HepG2 (cell line): ENCODE measurements around the gene DPP7. TPM values are rescaled to one million over a fixed set of nuclear protein-coding genes. Genes with fewer than 3 reads are reported as not detected.

Experiments used
- ATAC-seq: fragments of 200-7000 bp; cut with Tn5 transposase; 3 replicates; pipeline ENCODE4 v1.9.1; 2020; ENCODE audit warnings: mild to moderate bottlenecking, moderate library complexity
- BruUV-seq: library from RNA; stranded (reverse); fragments of 400-500 nt; replicated peaks from 2 replicates; lab custom pipeline; 2021; lab: Mats Ljungman, UMichigan
- CTCF ChIA-PET: fragments of 300-600 bp; formaldehyde crosslinking; extraction: SDS; loops from one replicate; lab custom pipeline; 2021; ENCODE audit warnings: low total read pairs, inconsistent platforms, low intra/inter-chr PET ratio; lab: Yijun Ruan, JAX
- POLR2A ChIA-PET: fragments of 350-600 bp; sonication (Branson Sonifier 250); formaldehyde crosslinking; loops from one replicate; lab custom pipeline; 2020; ENCODE audit warnings: antibody characterized with exemption, inconsistent platforms; lab: Yijun Ruan, JAX
- DNase-seq: peaks from one replicate; pipeline ENCODE4 v3.0.0-alpha.2; 2015; ENCODE audit warnings: low spot score
- FAIRE-seq: peaks from 3 replicates; lab custom pipeline; 2011; peaks lifted over from hg19 to GRCh38; lab: Jason Lieb, UNC
- H2AFZ ChIP-seq: one replicate; pipeline ENCODE4 v1.6.1; 2011; ENCODE audit warnings: low read length, inconsistent platforms
- H3K27ac ChIP-seq: fragments of 300-600 bp; 3 replicates; pipeline ENCODE4 v1.8.0; 2011; ENCODE audit warnings: mixed run types, mild to moderate bottlenecking, mixed read lengths, low read length, inconsistent platforms; ENCODE audit not compliant: insufficient read depth; ENCODE audit errors: extremely low read length
- H3K27me3 ChIP-seq, 2 experiments: fragments of 200-600 bp in 1 of 2; 2 replicates in 1 of 2; 3 replicates in 1 of 2; pipeline versions ENCODE4 v1.6.0 to v1.8.0; 2011; ENCODE audit warnings: low read length in 2 of 2, mild to moderate bottlenecking in 2 of 2, moderate library complexity in 2 of 2, inconsistent platforms in 1 of 2; ENCODE audit not compliant: insufficient read depth in 2 of 2, control insufficient read depth in 1 of 2
- H3K36me3 ChIP-seq, 2 experiments: fragments of 200-600 bp in 1 of 2; replicated peaks in 1 of 2; 2 replicates in 1 of 2; 3 replicates in 1 of 2; pipeline versions ENCODE4 v1.5.1 to v1.8.0; 2011; ENCODE audit warnings: low read length in 2 of 2, inconsistent platforms in 1 of 2; ENCODE audit not compliant: insufficient read depth in 2 of 2, control insufficient read depth in 1 of 2
- H3K4me1 ChIP-seq: 2 replicates; pipeline ENCODE4 v1.5.1; 2012; ENCODE audit warnings: low read length, inconsistent platforms; ENCODE audit not compliant: insufficient read depth
- H3K4me2 ChIP-seq: 2 replicates; pipeline ENCODE4 v1.6.0; 2011; ENCODE audit warnings: low read depth, low read length, inconsistent platforms
- H3K4me3 ChIP-seq, 3 experiments: fragments of 200-600 bp in 1 of 3; sonication (generic), shearing (Covaris generic) in 1 of 3; replicated peaks in 1 of 3; 2 replicates each; pipeline ENCODE4 v1.5.1; 2011 to 2016; ENCODE audit warnings: low read length in 3 of 3, inconsistent platforms in 2 of 3, low read depth in 2 of 3, mild to moderate bottlenecking in 2 of 3, control low read depth in 1 of 3, mixed read lengths in 1 of 3; ENCODE audit not compliant: insufficient read depth in 1 of 3
- H3K79me2 ChIP-seq: one replicate; pipeline ENCODE4 v1.6.1; 2011; ENCODE audit warnings: low read length, inconsistent platforms; ENCODE audit not compliant: insufficient read depth
- H3K9ac ChIP-seq: 2 replicates; pipeline ENCODE4 v1.6.0; 2011; ENCODE audit warnings: mild to moderate bottlenecking, low read depth, low read length, inconsistent platforms; ENCODE audit not compliant: insufficient read depth
- H3K9me3 ChIP-seq: 2 replicates; pipeline ENCODE4 v1.5.1; 2012; ENCODE audit warnings: mild to moderate bottlenecking, low read length
- H4K20me1 ChIP-seq: 2 replicates; pipeline ENCODE4 v1.6.0; 2011; ENCODE audit warnings: inconsistent platforms, mild to moderate bottlenecking, low read length, moderate library complexity; ENCODE audit not compliant: insufficient read depth
- FOXC1 ChIP-seq: sonication (generic); formaldehyde crosslinking; IDR thresholded peaks from 2 replicates; pipeline ENCODE4 v1.8.0; 2022; ENCODE audit warnings: mild to moderate bottlenecking, missing genetic modification reagents, borderline replicate concordance
- HOXA7 ChIP-seq: sonication (generic); formaldehyde crosslinking; IDR thresholded peaks from 2 replicates; pipeline ENCODE4 v1.8.1; 2022; ENCODE audit warnings: mild to moderate bottlenecking, missing genetic modification reagents, moderate library complexity
- MED13 ChIP-seq: sonication (generic); formaldehyde crosslinking; IDR thresholded peaks from 2 replicates; pipeline ENCODE4 v1.5.0; 2020; ENCODE audit warnings: missing genetic modification reagents
- MEF2D ChIP-seq: sonication (generic); formaldehyde crosslinking; IDR thresholded peaks from 2 replicates; pipeline ENCODE4 v1.5.1; 2020; ENCODE audit warnings: mild to moderate bottlenecking, missing genetic modification reagents
- PHF5A ChIP-seq: IDR thresholded peaks from one replicate; pipeline ENCODE4 v1.6.1; 2018; ENCODE audit warnings: low read depth, missing genetic modification reagents; ENCODE audit not compliant: unreplicated experiment
- POLR2AphosphoS2 ChIP-seq: IDR thresholded peaks from 2 replicates; pipeline ENCODE4 v1.6.1; 2011; ENCODE audit warnings: low read depth, low read length, improper control_type of control experiment
- ZNF629 ChIP-seq: sonication (generic); formaldehyde crosslinking; conservative IDR thresholded peaks from 2 replicates; pipeline ENCODE4 v1.5.0; 2020; ENCODE audit warnings: missing genetic modification reagents
- WGBS: methylation state at CpG from one replicate; pipeline ENCODE4 v1.1.6; 2017; ENCODE audit warnings: low lambda C conversion rate; 5-methylcytosine and 5-hydroxymethylcytosine counted together
- in situ Hi-C: cut with HindIII; loops from 2 replicates; pipeline ENCODE4 v1.10.0; 2017; ENCODE audit warnings: low pct_unique_long_range_greater_than_20kb; ENCODE audit not compliant: extremely low pct_ligation_motif_present
- intact Hi-C: fragments of 100-400 bp; cut with micrococcal nuclease; formaldehyde crosslinking; loops from one replicate; pipeline ENCODE4 v1.10.0; 2022; ENCODE audit not compliant: unreplicated experiment
- polyA plus RNA-seq, 8 experiments: library from polyadenylated mRNA; depleted of rRNA in 3 of 8; stranded (reverse) in 7 of 8; unstranded in 1 of 8; fragments of >200 nt; fragmentation: Illumina TruSeq in 4 of 8; extraction: Trizol in 4 of 8; gene quantifications; 2 replicates each; pipeline versions ENCODE4 v1.2.1 to v1.2.3, GENCODE V29; 2011 to 2016; ENCODE audit warnings: low read depth in 4 of 8, missing spikeins in 1 of 8, mixed read lengths in 1 of 8; ENCODE audit not compliant: insufficient read depth in 1 of 8
- total RNA-seq, 5 experiments: library from RNA; depleted of rRNA; stranded (reverse); fragments of >200 nt; fragmentation: Illumina TruSeq; extraction: Trizol; gene quantifications; 2 replicates each; pipeline ENCODE4 v1.2.3, GENCODE V29; 2016; ENCODE audit warnings: low read depth in 1 of 5
- TF ChIP-seq, protein P1 (sequence below): sonication (generic); formaldehyde crosslinking; conservative IDR thresholded peaks from 2 replicates; pipeline ENCODE4 v1.8.0; 2022; ENCODE audit warnings: low read depth, missing genetic modification reagents
- TF ChIP-seq, protein P2 (sequence below): sonication (generic); formaldehyde crosslinking; IDR thresholded peaks from 2 replicates; pipeline ENCODE4 v1.5.0; 2020; ENCODE audit warnings: missing genetic modification reagents, mild to moderate bottlenecking, borderline replicate concordance
- TF ChIP-seq, protein P3 (sequence below): sonication (generic); formaldehyde crosslinking; IDR thresholded peaks from 2 replicates; pipeline ENCODE4 v1.4.0; 2020; ENCODE audit warnings: mild to moderate bottlenecking, missing genetic modification reagents
- TF ChIP-seq, protein P4 (sequence below): IDR thresholded peaks from 2 replicates; pipeline ENCODE4 v1.4.0; 2020; ENCODE audit warnings: mild to moderate bottlenecking, missing genetic modification reagents
- TF ChIP-seq, protein P5 (sequence below): IDR thresholded peaks from 2 replicates; pipeline ENCODE4 v1.6.1; 2012; ENCODE audit warnings: inconsistent platforms
- TF ChIP-seq, protein P6 (sequence below): sonication (generic); formaldehyde crosslinking; IDR thresholded peaks from 2 replicates; pipeline ENCODE4 v1.4.0; 2020; ENCODE audit warnings: missing genetic modification reagents
- TF ChIP-seq, protein P7 (sequence below): sonication (generic); formaldehyde crosslinking; IDR thresholded peaks from 2 replicates; pipeline ENCODE4 v1.4.0; 2020; ENCODE audit warnings: mild to moderate bottlenecking, missing genetic modification reagents

Gene DPP7
- total and polyA plus RNA-seq, 2 of the 13 experiments (the other 11 are each of a cell fraction or from before 2014, with no cell fraction given): 1.2 to 4.5 TPM

DNA sequence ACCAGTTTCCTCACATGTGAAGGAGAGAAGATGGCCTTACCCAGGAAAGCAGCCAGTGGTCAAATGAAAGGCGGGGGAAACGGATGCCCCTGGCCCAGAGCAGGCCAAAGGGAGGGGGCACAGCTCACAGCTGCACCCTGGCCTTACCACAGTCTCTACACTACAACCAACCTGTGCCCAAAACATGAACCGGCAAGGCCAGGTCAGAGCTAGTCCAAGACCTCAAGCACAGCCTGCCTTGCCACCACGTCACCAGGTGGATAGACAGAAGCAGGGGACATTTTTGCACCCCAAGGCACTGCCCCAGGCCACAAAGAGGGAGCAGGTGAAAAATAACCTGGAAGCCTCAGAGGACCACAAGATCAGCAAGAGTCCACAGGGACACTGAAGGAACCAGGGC, 28.9 kb upstream of the DPP7 start:
- H3K4me2 ChIP-seq: no peak overlapping the region
- BruUV-seq: no TSS peak
- no peaks in the 10 kb centered on the region for H4K20me1 ChIP-seq
- no peaks in the 10 kb centered on the region for H3K79me2 ChIP-seq
- CTCF ChIA-PET: no interaction called here
- no peaks in the 10 kb centered on the region for H3K4me1 ChIP-seq
- H3K9me3 ChIP-seq: no peaks in the 10 kb centered on the region
- in situ Hi-C loops: no loop called here
- DNase-seq (no peak), ATAC-seq (no peak), FAIRE-seq (no peak)
- POLR2A ChIA-PET: no interaction called here
- no peak overlapping the region for H2AFZ ChIP-seq
- no peak overlapping the region for H3K9ac ChIP-seq
- H3K36me3 ChIP-seq: no peaks in the 10 kb centered on the region
- 0% methylated on average over 4 of the region's 4 CpGs for WGBS
- no peak overlapping the region for H3K4me3 ChIP-seq
- no peak overlapping the region for H3K27ac ChIP-seq
- intact Hi-C loops: no loop called here
- H3K27me3 ChIP-seq: peaks cover 26 to 79% of the 10 kb centered on the region in 2 experiments
- TF ChIP-seq, protein P1, sequence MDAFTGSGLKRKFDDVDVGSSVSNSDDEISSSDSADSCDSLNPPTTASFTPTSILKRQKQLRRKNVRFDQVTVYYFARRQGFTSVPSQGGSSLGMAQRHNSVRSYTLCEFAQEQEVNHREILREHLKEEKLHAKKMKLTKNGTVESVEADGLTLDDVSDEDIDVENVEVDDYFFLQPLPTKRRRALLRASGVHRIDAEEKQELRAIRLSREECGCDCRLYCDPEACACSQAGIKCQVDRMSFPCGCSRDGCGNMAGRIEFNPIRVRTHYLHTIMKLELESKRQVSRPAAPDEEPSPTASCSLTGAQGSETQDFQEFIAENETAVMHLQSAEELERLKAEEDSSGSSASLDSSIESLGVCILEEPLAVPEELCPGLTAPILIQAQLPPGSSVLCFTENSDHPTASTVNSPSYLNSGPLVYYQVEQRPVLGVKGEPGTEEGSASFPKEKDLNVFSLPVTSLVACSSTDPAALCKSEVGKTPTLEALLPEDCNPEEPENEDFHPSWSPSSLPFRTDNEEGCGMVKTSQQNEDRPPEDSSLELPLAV (CRISPR knock-in tag): no peak
- TF ChIP-seq, protein P2, sequence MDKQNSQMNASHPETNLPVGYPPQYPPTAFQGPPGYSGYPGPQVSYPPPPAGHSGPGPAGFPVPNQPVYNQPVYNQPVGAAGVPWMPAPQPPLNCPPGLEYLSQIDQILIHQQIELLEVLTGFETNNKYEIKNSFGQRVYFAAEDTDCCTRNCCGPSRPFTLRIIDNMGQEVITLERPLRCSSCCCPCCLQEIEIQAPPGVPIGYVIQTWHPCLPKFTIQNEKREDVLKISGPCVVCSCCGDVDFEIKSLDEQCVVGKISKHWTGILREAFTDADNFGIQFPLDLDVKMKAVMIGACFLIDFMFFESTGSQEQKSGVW (CRISPR knock-in tag): no peak
- TF ChIP-seq, protein P3, sequence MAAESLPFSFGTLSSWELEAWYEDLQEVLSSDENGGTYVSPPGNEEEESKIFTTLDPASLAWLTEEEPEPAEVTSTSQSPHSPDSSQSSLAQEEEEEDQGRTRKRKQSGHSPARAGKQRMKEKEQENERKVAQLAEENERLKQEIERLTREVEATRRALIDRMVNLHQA (CRISPR knock-in tag): no peak
- TF ChIP-seq MEF2D (CRISPR knock-in tag) (no peak), ZNF629 (CRISPR knock-in tag) (no peak), HOXA7 (CRISPR knock-in tag) (no peak), POLR2AphosphoS2 (no peak), PHF5A (CRISPR knock-in tag) (no peak), MED13 (no peak), FOXC1 (CRISPR knock-in tag) (no peak)
- TF ChIP-seq, protein P4, sequence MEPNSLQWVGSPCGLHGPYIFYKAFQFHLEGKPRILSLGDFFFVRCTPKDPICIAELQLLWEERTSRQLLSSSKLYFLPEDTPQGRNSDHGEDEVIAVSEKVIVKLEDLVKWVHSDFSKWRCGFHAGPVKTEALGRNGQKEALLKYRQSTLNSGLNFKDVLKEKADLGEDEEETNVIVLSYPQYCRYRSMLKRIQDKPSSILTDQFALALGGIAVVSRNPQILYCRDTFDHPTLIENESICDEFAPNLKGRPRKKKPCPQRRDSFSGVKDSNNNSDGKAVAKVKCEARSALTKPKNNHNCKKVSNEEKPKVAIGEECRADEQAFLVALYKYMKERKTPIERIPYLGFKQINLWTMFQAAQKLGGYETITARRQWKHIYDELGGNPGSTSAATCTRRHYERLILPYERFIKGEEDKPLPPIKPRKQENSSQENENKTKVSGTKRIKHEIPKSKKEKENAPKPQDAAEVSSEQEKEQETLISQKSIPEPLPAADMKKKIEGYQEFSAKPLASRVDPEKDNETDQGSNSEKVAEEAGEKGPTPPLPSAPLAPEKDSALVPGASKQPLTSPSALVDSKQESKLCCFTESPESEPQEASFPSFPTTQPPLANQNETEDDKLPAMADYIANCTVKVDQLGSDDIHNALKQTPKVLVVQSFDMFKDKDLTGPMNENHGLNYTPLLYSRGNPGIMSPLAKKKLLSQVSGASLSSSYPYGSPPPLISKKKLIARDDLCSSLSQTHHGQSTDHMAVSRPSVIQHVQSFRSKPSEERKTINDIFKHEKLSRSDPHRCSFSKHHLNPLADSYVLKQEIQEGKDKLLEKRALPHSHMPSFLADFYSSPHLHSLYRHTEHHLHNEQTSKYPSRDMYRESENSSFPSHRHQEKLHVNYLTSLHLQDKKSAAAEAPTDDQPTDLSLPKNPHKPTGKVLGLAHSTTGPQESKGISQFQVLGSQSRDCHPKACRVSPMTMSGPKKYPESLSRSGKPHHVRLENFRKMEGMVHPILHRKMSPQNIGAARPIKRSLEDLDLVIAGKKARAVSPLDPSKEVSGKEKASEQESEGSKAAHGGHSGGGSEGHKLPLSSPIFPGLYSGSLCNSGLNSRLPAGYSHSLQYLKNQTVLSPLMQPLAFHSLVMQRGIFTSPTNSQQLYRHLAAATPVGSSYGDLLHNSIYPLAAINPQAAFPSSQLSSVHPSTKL (CRISPR knock-in tag): no peak
- TF ChIP-seq, protein P5, sequence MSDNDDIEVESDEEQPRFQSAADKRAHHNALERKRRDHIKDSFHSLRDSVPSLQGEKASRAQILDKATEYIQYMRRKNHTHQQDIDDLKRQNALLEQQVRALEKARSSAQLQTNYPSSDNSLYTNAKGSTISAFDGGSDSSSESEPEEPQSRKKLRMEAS: no peak
- TF ChIP-seq, protein P6, sequence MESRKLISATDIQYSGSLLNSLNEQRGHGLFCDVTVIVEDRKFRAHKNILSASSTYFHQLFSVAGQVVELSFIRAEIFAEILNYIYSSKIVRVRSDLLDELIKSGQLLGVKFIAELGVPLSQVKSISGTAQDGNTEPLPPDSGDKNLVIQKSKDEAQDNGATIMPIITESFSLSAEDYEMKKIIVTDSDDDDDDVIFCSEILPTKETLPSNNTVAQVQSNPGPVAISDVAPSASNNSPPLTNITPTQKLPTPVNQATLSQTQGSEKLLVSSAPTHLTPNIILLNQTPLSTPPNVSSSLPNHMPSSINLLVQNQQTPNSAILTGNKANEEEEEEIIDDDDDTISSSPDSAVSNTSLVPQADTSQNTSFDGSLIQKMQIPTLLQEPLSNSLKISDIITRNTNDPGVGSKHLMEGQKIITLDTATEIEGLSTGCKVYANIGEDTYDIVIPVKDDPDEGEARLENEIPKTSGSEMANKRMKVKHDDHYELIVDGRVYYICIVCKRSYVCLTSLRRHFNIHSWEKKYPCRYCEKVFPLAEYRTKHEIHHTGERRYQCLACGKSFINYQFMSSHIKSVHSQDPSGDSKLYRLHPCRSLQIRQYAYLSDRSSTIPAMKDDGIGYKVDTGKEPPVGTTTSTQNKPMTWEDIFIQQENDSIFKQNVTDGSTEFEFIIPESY (CRISPR knock-in tag): no peak
- TF ChIP-seq, protein P7, sequence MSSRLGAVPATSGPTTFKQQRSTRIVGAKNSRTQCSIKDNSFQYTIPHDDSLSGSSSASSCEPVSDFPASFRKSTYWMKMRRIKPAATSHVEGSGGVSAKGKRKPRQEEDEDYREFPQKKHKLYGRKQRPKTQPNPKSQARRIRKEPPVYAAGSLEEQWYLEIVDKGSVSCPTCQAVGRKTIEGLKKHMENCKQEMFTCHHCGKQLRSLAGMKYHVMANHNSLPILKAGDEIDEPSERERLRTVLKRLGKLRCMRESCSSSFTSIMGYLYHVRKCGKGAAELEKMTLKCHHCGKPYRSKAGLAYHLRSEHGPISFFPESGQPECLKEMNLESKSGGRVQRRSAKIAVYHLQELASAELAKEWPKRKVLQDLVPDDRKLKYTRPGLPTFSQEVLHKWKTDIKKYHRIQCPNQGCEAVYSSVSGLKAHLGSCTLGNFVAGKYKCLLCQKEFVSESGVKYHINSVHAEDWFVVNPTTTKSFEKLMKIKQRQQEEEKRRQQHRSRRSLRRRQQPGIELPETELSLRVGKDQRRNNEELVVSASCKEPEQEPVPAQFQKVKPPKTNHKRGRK (CRISPR knock-in tag): no peak
